ENCODE measurements around the gene STIM1.
"Not testable (repeated sequence)": the region's sequence is repeated elsewhere in the genome, so short reads cannot be mapped to it uniquely, and the experiment has no call there.

Gene STIM1

GRCh38 chr11:4098026-4098621 lies 242.7 kb downstream of the STIM1 start:
- in situ Hi-C loops (cut with MboI; ENCODE audit: low sequenced_read_pairs): no loop called here
- peaks cover 32% of the 10 kb centered on the region for H3K36me3 ChIP-seq (replicated peaks)
- no peak overlapping the region for H3K4me3 ChIP-seq
- no peaks in the 10 kb centered on the region for H3K9me3 ChIP-seq
- no peak for DNase-seq (ENCODE audit: low spot score in 2 of 2)
- H3K27me3 ChIP-seq (ENCODE audit: low read depth): no peaks in the 10 kb centered on the region
- H3K4me1 ChIP-seq: peaks cover 46% of the 10 kb centered on the region

- H3K9me3 ChIP-seq: no peaks in the 10 kb centered on the region
- H3K27me3 ChIP-seq (ENCODE audit: low read depth): no peaks in the 10 kb centered on the region
- peaks cover 59% of the 10 kb centered on the region for H3K36me3 ChIP-seq (replicated peaks)
- peaks cover 25% of the 10 kb centered on the region for H3K4me1 ChIP-seq
- in situ Hi-C loops (cut with MboI; ENCODE audit: low sequenced_read_pairs): no loop called here
- H3K4me3 ChIP-seq: no peak overlapping the region
- no peak for DNase-seq (ENCODE audit: low spot score in 2 of 2)
Measured at GRCh38 chr11:4102711-4103110, 247.2 kb downstream of the STIM1 start.

- in situ Hi-C loops (cut with MboI; ENCODE audit: low sequenced_read_pairs): no loop called here
- Histone ChIP-seq H3K4me3 (no peak overlapping the region), H3K27me3 (ENCODE audit: low read depth) (no peaks in the 10 kb centered on the region), H3K4me1 (peaks cover 23% of the 10 kb centered on the region), H3K36me3 (replicated peaks) (peaks cover 63% of the 10 kb centered on the region), H3K9me3 (no peaks in the 10 kb centered on the region)
- no peak for DNase-seq (ENCODE audit: low spot score in 2 of 2)
Measured at GRCh38 chr11:4103269-4103668, 247.8 kb downstream of the STIM1 start.

- in situ Hi-C loops (cut with MboI; ENCODE audit: low sequenced_read_pairs): no loop called here
- peaks cover 64% of the 10 kb centered on the region for H3K36me3 ChIP-seq (replicated peaks)
Measured at GRCh38 chr11:4105916-4106315, 250.5 kb downstream of the STIM1 start.

GRCh38 chr11:4111834-4112233 lies 256.4 kb downstream of the STIM1 start:
- Histone ChIP-seq H3K36me3 (replicated peaks) (peaks cover 66% of the 10 kb centered on the region), H3K4me1 (no peaks in the 10 kb centered on the region), H3K27me3 (ENCODE audit: low read depth) (no peaks in the 10 kb centered on the region), H3K9me3 (no peaks in the 10 kb centered on the region), H3K4me3 (no peak overlapping the region)
- DNase-seq (ENCODE audit: low spot score in 2 of 2): no peak
- in situ Hi-C loops (cut with MboI; ENCODE audit: low sequenced_read_pairs): no loop called here

More at GRCh38 chr11:4105916-4106315, 250.5 kb downstream of the STIM1 start:
- no peaks in the 10 kb centered on the region for H3K9me3 ChIP-seq
- no peak for DNase-seq (ENCODE audit: low spot score in 2 of 2)
- no peaks in the 10 kb centered on the region for H3K27me3 ChIP-seq (ENCODE audit: low read depth)
- no peak overlapping the region for H3K4me3 ChIP-seq
- H3K4me1 ChIP-seq: peaks cover 4% of the 10 kb centered on the region

GRCh38 chr11:4115128-4115527 lies 259.7 kb downstream of the STIM1 start:
- Histone ChIP-seq H3K4me1 (no peaks in the 10 kb centered on the region), H3K9me3 (0 out of 2 replicates have a peak, but pooled peaks cover 2% of the 10 kb centered on the region), H3K27me3 (ENCODE audit: low read depth) (no peaks in the 10 kb centered on the region), H3K36me3 (replicated peaks) (peaks cover 68% of the 10 kb centered on the region), H3K4me3 (no peak overlapping the region)
- DNase-seq (ENCODE audit: low spot score in 2 of 2): no peak
- in situ Hi-C loops (cut with MboI; ENCODE audit: low sequenced_read_pairs): no loop called here

GRCh38 chr11:4118107-4118506 lies 262.6 kb downstream of the STIM1 start:
- Histone ChIP-seq H3K36me3 (replicated peaks) (peaks cover 67% of the 10 kb centered on the region), H3K9me3 (0 out of 2 replicates have a peak, but pooled peaks cover 2% of the 10 kb centered on the region), H3K27me3 (ENCODE audit: low read depth) (no peaks in the 10 kb centered on the region), H3K4me1 (no peaks in the 10 kb centered on the region), H3K4me3 (no peak overlapping the region)
- in situ Hi-C loops (cut with MboI; ENCODE audit: low sequenced_read_pairs): no loop called here
- no peak for DNase-seq (ENCODE audit: low spot score in 2 of 2)

- Histone ChIP-seq H3K4me1 (no peaks in the 10 kb centered on the region), H3K27me3 (ENCODE audit: low read depth) (no peaks in the 10 kb centered on the region), H3K4me3 (no peak overlapping the region), H3K36me3 (replicated peaks) (peaks cover 87% of the 10 kb centered on the region), H3K9me3 (0 out of 2 replicates have a peak, but pooled peaks cover 2% of the 10 kb centered on the region)
- in situ Hi-C loops (cut with MboI; ENCODE audit: low sequenced_read_pairs): no loop called here
- no peak for DNase-seq (ENCODE audit: low spot score in 2 of 2)
Measured at GRCh38 chr11:4123218-4123617, 267.8 kb downstream of the STIM1 start.

- Histone ChIP-seq H3K4me3 (no peak overlapping the region), H3K9me3 (no peaks in the 10 kb centered on the region), H3K36me3 (replicated peaks) (peaks cover 81% of the 10 kb centered on the region), H3K4me1 (no peaks in the 10 kb centered on the region), H3K27me3 (ENCODE audit: low read depth) (no peaks in the 10 kb centered on the region)
- in situ Hi-C loops (cut with MboI; ENCODE audit: low sequenced_read_pairs): no loop called here
- DNase-seq (ENCODE audit: low spot score in 2 of 2): no peak
Measured at GRCh38 chr11:4125141-4125540, 269.7 kb downstream of the STIM1 start.

- DNase-seq (ENCODE audit: low spot score in 2 of 2): no peak
- H3K4me1 ChIP-seq: no peaks in the 10 kb centered on the region
- H3K36me3 ChIP-seq (replicated peaks): peaks cover 78% of the 10 kb centered on the region
- no peaks in the 10 kb centered on the region for H3K9me3 ChIP-seq
- no peak overlapping the region for H3K4me3 ChIP-seq
- no peaks in the 10 kb centered on the region for H3K27me3 ChIP-seq (ENCODE audit: low read depth)
- in situ Hi-C loops (cut with MboI; ENCODE audit: low sequenced_read_pairs): no loop called here
Measured at GRCh38 chr11:4127357-4127756, 271.9 kb downstream of the STIM1 start.

- H3K4me1 ChIP-seq; DNase-seq (ENCODE audit: low spot score in 2 of 2); H3K9me3 ChIP-seq; in situ Hi-C loops (cut with MboI; ENCODE audit: low sequenced_read_pairs); H3K4me3 ChIP-seq; H3K27me3 ChIP-seq (ENCODE audit: low read depth): not testable (repeated sequence)
- H3K36me3 ChIP-seq (replicated peaks): peaks cover 80% of the 10 kb centered on the region
Measured at GRCh38 chr11:4130219-4130618, 274.8 kb downstream of the STIM1 start.

- DNase-seq (ENCODE audit: low spot score in 2 of 2): no peak
- Histone ChIP-seq H3K4me1 (peaks cover 4% of the 10 kb centered on the region; the same call in 1 of the 2 replicates), H3K9me3 (peaks cover 5% of the 10 kb centered on the region; the same call in 1 of the 2 replicates), H3K36me3 (replicated peaks) (peaks cover 73% of the 10 kb centered on the region), H3K4me3 (no peak overlapping the region), H3K27me3 (ENCODE audit: low read depth) (no peaks in the 10 kb centered on the region)
- in situ Hi-C loops (cut with MboI; ENCODE audit: low sequenced_read_pairs): no loop called here
Measured at GRCh38 chr11:4134806-4135205, 279.3 kb downstream of the STIM1 start.

- DNase-seq (ENCODE audit: low spot score in 2 of 2): no peak
- no peaks in the 10 kb centered on the region for H3K27me3 ChIP-seq (ENCODE audit: low read depth)
- peaks cover 4% of the 10 kb centered on the region; the same call in 1 of the 2 replicates for H3K4me1 ChIP-seq
- in situ Hi-C loops (cut with MboI; ENCODE audit: low sequenced_read_pairs): no loop called here
- H3K9me3 ChIP-seq: peaks cover 5% of the 10 kb centered on the region; the same call in 1 of the 2 replicates
- no peak overlapping the region for H3K4me3 ChIP-seq
- H3K36me3 ChIP-seq (replicated peaks): peaks cover 65% of the 10 kb centered on the region
Measured at GRCh38 chr11:4138497-4138896, 283.0 kb downstream of the STIM1 start.

GRCh38 chr11:4140067-4140636 lies 284.7 kb downstream of the STIM1 start:
- H3K4me1 ChIP-seq: peaks cover 4% of the 10 kb centered on the region; the same call in 1 of the 2 replicates
- peaks cover 51% of the 10 kb centered on the region for H3K36me3 ChIP-seq (replicated peaks)
- no peak for DNase-seq (ENCODE audit: low spot score in 2 of 2)
- H3K27me3 ChIP-seq (ENCODE audit: low read depth): no peaks in the 10 kb centered on the region
- H3K9me3 ChIP-seq: peaks cover 5% of the 10 kb centered on the region; the same call in 1 of the 2 replicates
- H3K4me3 ChIP-seq: no peak overlapping the region
- in situ Hi-C loops (cut with MboI; ENCODE audit: low sequenced_read_pairs): no loop called here
